ENCODE results near the gene CMIP.
"Not testable (repeated sequence)": the region's sequence is repeated elsewhere in the genome, so short reads cannot be mapped to it uniquely, and the experiment has no call there.

Gene CMIP

DNA sequence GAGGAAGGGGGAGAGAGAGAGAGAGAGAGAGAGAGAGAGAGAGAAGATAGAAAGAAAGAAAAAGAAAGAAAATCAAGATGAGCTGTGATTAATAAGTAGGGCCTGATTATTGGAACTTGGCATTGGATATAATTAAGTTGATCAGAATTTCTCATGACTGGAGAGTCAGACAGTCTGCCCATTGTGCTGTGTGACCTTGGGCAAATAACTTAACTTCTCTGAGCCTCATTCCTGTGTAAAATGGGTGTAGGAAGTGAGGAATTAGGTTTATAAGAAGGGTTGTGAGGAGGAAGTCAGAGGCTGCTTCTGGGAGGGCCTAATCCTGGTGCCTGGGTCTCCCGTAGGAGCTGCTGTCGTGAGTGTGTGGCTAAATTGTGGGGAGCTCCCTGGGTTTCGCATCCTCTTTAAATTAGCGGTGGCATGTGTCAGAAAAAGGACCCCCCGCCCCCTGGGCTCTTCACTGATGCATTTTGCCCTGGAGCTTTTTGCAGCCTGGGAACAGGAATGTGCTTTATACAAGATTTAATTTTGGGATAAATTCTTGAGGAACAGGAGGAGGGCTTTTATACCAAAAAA, 76.0 kb downstream of the CMIP start:
- no peak for DNase-seq

- peak; percentile 91 for DNase-seq
Measured at GRCh38 chr16:81521141-81521626, 76.6 kb downstream of the CMIP start.

DNA sequence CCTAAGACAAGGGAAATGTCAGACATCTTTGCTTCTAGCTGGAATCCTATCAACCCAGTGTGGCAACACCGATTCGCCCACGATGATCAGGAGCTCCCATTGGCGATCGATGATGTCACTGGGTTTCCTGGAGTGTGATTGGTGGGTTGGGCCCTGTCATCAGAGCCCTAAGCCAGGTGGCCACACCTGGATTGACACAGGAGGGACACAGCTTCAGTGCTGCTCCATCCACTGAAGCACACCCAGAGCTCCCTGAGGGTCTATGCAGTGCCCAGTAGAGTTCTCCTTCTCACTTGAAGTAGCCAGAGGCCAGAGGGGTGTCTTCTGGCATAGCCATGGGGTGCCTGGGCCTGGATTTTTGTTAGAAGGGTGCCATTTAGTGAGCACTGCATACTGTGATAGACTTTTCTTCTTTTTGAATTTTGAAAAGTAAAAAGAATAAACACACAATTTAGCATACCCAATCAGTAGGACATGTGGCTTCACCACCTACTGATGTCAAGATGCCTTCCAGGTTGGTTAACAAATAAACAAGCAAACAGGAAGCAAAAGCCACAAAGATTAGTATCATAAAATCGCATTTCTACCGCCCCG, 77.6 kb downstream of the CMIP start:
- DNase-seq, result peak; percentile 73

GRCh38 chr16:81522851-81523250, 78.2 kb downstream of the CMIP start:
- DNase-seq, result not testable (repeated sequence)

GRCh38 chr16:81523387-81524115, 78.9 kb downstream of the CMIP start:
- DNase-seq, result no peak

DNA sequence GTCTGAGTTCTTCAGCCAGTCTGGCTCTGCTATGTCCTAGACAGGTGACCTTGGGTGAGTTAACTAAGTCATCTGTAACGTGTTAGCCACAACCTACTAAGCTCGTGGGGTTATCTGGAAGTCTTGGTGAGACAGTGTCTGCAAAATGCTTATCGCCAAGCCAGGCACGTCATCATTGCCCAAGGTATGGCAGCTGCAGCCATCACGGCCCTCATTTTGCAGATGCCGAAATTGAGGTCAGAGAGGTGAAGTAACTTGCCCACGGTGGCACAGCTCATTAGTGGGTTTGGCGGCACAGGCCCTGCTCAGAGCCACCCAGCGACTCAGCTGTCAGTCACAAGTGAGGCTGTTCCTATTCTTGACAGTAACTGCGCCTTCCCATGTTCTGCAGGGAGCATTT, 79.8 kb downstream of the CMIP start:
- DNase-seq, result peak; percentile 81

DNA sequence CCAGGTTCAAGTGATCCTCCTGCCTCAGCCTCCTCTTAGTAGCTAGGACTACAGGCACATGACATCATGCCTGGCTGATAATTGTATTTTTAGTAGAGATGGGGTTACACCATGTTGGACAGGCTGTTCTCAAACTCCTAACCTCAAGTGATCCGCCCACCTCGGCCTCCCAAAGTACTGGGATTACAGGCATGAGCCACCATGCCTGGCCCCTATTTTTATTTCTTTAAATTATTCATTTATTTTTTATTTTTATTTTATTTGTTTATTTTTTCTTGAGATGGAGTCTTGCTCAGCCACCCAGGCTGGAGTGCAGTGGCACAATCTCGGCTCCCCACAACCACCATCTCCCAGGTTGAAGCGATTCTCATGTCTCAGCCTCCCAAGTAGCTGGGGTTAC, 80.3 kb downstream of the CMIP start:
- DNase-seq, result not testable (repeated sequence)

GRCh38 chr16:81526199-81526598, 81.6 kb downstream of the CMIP start:
- DNase-seq, result no peak

DNA sequence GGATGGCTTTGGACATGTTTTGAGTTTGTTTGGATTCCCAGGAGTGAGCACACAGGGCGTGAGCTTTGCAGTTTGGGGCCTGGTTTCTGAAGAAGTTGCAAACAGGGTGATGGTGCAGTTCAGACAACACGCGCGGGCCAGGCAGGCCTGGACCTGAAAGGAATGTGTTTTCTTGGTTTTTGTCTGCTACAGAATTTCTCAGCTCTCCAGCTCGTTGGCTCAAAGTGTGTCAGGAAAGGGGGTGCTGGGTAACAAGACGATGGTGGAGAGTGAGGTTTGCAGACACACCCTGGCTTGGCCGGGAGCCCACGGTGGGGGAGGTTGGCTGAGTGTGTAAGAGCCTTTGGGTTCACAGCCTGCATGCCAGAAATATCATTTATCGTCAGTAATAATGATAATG, 82.3 kb downstream of the CMIP start:
- peak; percentile 46 for DNase-seq

GRCh38 chr16:81527477-81528178, 83.0 kb downstream of the CMIP start:
- DNase-seq, result no peak

DNA sequence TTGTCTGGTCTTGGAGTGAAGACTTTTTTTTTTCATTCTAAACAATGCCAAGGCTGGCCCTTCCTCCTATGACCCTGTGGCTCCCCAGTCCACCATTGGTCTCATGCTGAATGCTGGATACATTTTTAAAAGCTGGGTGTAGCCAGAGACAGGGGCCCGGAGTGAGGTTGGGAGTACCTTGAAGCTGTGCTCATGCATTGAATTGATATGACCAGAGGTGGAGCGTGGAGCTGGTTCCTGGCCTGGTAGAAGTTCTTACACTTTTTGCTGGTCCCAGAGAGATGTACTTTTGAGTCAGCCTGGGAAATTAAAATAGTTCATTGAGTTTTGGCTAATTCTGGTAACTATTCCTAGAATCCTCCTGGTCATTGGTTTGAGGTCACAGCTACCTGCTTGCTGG, 83.6 kb downstream of the CMIP start:
- no peak for DNase-seq

GRCh38 chr16:81530296-81530721, 85.7 kb downstream of the CMIP start:
- DNase-seq, result no peak

- no peak for DNase-seq
Measured at GRCh38 chr16:81530814-81531213, 86.2 kb downstream of the CMIP start.

DNA sequence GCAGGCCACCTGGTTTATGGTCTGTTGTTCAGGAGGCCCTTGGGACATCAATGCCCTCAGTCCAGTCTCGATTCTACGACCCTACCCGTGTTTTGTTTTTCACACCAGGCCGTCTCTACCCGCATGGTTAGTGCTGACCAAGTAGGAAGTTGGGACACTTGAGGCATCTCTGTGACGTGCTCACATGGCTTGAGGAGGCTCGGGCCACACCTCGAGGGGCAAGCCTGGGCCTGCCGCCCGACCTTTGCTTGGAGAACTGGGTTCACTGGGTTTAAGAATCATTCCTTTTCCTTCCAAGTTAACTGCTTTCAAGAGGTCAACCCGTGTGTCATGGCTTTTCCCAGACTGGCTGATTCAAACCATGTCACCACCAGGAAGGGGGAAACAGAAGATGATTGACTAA, 86.8 kb downstream of the CMIP start:
- DNase-seq, result no peak

DNA sequence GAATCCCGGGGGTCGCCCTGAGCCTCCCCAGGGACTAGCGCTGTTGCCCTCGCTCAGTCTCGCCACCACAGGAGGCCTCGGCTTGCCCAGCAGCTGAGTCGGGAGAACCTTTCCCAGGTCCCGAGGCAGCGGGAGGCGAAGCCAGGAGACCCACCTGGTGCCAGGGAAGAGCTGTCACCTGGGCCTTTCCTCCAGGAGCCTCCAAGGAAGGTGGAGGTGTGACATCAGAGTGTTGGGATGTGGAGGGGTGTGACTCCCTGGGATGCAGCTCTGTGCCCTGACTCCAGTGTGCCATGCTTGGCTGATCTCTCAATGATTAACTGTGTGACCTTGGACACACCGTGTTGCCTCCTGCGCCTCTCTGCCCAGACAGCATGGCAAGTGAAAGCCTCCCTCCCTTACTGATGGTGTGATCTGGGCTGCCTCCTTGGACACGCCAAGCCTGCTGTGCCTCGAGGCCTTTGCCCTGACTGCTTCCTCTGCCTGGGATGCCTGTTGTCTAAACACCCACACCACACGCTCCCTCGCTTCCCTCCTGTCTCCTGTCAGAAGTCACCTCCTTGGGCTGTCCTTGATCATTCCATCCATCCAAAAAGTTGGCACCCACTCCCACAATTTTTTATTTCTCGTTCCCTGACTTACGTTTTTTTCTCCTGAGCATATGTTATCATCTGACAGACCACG, 88.0 kb downstream of the CMIP start:
- DNase-seq, result no peak

DNA sequence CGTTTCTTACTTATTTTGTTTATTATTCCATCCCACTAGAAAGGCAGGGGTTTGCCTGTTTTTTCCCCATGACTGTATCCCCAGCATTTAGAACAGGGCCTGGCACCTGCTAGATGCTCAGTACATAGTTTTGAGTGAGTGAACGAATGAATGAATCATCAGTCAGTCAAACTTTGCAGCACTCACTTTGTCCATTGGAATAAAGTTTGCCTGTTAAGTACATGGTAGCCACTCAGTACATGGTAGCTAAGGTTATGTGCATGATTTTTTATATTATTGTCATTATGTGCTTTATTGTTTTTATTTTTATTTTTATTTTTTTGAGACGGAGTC, 88.5 kb downstream of the CMIP start:
- no peak for DNase-seq

GRCh38 chr16:81535679-81536360, 91.2 kb downstream of the CMIP start:
- no peak for DNase-seq

GRCh38 chr16:81536648-81537047, 92.0 kb downstream of the CMIP start:
- no peak for DNase-seq

GRCh38 chr16:81537721-81538561, 93.3 kb downstream of the CMIP start:
- no peak for DNase-seq

DNA sequence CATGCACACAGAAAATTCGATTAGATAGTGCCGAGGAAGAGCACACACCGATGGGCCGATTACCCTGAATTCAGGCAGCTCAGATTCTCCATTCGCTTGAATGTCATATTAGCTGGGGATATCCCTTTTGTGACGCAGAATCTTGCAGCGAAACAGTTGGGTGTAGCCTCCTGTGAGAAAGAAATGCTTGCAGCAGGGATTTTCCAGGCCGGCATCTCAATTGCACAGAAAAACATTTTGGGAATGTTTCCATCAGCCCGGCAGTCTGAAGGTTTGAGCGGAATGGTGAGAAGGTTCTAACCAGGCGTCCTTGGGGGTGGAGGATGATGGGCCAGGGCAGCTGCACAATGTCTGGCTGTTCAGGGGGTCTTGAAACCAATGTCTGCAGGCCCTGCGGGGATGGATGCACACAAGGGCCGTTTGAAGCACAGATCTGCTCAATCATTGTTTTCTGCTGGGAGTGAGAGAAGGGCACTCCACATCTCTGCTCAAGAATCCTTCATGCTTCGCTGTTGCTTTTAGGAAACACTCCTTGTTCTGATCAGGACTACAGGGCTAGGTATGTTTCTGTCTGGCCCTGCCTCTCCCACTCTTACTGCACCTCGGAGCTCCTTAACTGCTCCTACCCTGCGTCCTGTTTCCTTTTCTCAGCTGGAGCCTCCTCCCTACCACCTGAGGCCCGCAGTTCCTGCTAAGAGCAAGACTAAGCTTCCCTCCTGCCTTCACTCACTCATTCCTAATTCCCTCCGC, 94.6 kb downstream of the CMIP start:
- no peak for DNase-seq
